GM12892 (cell line): ENCODE data around the gene ABAT.

Experiments
- POLR2A ChIP-seq: IDR thresholded peaks from 2 replicates; pipeline ENCODE4 v1.6.1; 2011; ENCODE audit warnings: low read depth, low read length, control low read depth
- POLR2AphosphoS5 ChIP-seq: IDR thresholded peaks from 2 replicates; pipeline ENCODE4 v1.6.1; 2011; ENCODE audit warnings: low read depth, low read length, control low read depth
- TAF1 ChIP-seq: IDR thresholded peaks from 2 replicates; pipeline ENCODE4 v1.6.1; 2011; ENCODE audit warnings: low read depth, mild to moderate bottlenecking, control low read depth, low read length, borderline replicate concordance

DNA sequence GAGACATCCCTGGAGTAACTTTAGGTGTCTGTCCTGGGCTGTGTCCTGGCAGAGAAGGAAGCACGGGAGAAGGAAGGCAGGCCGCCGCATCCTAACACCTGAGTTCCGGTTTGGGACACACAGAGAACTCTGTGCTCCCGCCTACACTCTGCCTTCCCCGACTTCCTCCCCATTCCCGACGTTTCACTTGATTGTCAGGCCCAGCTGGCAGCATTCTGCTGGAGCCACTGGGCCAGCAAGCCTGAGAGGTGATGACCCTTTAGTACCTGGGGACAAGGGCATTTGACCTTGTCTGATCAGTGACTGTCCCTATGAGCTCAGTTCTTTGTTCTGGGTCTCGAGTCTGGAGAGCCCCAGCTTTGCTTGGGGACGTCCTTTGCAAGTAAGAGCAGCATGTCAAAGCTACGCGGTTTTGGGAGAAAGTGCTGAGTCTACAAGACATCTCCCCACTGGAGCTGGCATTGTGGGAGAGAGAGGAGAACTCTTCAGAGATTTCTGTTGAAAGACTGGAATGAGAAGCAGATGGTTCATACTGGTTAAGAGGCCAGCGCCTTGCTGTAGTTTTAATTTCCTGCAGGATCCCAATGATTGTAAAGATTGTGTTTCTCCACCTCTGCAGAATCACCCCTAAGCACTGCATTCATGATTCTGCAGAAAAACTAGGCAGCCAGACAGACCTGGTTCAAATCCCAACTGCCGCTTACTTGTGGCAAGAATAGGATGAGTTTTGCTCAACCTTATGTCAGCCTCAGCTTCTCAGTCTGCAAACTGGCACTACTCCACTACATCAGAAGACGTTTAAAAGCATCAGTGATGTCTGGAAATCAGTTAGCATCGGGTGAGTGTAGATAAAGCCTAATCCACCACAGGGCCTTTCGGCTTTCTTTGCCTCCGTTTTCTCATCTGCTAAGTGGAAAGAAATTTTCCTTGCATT is 20.6 kb downstream of the ABAT start:
- TF ChIP-seq POLR2AphosphoS5 (no peak), POLR2A (no peak), TAF1 (no peak)
